Astrocyte of the spinal cord (primary cell): Measurements from ENCODE around the gene FAAP20.

Source experiments
- DNase-seq: peaks from one replicate; pipeline ENCODE4 v3.0.0; 2011; ENCODE audit warnings: low read depth, low spot score
- H3K4me3 ChIP-seq: 2 replicates; pipeline ENCODE4 v1.5.1; 2011; ENCODE audit warnings: low read depth, mild to moderate bottlenecking, low read length, moderate library complexity
- in situ Hi-C: cut with HindIII; loops from 2 replicates; pipeline ENCODE4 v1.10.0; 2017; ENCODE audit warnings: low sequenced_read_pairs
- TF ChIP-seq, protein P1 (sequence below): IDR thresholded peaks from 2 replicates; pipeline ENCODE4 v1.5.1; 2012; ENCODE audit warnings: low read depth, mild to moderate bottlenecking, low read length, inconsistent platforms

The FAAP20 gene

DNA sequence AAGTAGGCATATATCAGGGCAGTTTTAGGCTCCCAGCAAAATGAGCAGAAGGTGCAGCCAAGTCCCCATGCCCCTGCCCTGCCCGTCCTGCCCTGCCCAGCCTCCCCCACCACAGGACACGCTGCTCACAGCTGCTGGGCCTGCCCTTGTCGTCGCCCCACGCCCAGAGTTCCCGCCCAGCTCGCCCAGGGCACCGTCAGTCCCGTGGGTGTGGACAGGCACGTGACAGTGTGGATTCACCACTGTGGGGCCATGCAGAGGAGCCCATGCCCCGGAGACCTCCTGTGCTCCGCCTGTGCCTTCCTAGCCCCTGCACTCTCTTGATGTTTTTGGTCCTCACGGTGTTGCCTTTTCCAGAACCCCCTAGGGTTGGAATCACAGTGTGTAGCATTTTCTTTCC, 7.0 kb downstream of the FAAP20 start:
- DNase-seq, result no peak
- in situ Hi-C loops, result no loop called here
- no peak overlapping the region for H3K4me3 ChIP-seq
- TF ChIP-seq, protein P1, sequence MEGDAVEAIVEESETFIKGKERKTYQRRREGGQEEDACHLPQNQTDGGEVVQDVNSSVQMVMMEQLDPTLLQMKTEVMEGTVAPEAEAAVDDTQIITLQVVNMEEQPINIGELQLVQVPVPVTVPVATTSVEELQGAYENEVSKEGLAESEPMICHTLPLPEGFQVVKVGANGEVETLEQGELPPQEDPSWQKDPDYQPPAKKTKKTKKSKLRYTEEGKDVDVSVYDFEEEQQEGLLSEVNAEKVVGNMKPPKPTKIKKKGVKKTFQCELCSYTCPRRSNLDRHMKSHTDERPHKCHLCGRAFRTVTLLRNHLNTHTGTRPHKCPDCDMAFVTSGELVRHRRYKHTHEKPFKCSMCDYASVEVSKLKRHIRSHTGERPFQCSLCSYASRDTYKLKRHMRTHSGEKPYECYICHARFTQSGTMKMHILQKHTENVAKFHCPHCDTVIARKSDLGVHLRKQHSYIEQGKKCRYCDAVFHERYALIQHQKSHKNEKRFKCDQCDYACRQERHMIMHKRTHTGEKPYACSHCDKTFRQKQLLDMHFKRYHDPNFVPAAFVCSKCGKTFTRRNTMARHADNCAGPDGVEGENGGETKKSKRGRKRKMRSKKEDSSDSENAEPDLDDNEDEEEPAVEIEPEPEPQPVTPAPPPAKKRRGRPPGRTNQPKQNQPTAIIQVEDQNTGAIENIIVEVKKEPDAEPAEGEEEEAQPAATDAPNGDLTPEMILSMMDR, result no peak

DNA sequence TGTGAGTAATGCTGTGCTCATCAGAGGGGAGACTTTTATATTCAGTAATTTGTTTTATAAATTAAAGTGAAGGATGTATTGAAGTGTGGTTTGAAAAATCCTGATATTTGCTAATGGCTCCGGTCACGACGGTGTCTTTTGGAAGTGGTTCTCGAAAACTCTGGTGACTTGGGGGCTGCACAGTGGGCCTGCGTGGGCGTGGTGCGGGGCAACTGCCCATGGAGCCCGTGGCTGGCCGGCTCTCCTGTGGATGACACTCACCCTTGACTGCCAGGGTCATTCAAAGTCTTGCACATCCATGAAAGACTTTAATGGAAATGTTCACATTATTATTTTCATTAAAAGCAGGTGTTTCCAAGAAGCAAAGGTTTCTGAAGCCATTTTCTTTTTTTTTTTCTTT, 7.7 kb downstream of the FAAP20 start:
- H3K4me3 ChIP-seq, result no peak overlapping the region
- no peak for DNase-seq
- TF ChIP-seq, protein P1, result no peak
- in situ Hi-C loops, result no loop called here

DNA sequence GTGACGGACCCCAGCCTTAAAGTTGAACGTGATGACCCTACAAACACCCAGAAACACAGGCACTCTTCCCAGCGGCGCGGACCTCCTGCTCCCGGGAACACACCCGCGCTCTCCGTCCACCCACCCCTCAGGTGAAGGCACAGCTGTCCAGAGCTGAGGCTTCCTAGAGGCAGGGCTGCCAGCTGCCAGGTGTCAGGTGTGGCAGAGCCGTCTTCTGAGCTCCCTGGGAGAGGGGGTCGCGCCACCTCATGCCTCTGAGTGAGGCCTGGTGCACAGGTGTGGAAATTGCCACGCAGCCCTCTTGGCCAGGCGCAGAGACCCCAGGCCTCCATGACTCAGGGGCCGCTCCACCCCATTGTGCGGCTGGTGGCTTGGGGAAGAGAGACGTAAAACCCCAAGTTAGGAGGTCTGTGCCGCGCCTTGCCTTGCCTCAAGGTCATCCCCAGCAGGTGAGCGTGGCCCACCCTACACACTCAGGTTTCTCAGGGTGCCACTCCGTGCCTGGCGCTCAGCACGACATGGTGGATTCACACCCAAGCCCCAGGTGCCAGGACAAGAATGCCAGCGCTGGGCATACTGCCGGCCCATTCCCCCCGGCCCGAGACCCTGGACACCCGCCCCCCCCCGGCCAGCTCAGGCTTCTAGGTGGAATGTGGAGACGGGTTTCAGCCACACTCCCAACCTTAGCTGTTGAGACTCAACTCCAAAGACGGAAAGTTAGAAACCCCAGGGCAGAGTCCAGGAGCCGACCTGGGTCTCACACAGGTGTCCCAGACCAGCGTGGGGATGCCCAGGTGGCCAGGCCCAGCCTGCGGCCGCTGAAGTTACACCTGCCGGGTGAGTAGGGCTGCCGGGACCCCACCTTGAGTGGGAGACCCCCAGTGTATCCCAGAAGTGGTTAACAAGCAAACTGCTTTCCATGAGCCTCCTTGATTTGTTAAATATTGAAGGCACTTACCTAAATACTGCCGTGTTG, 8.4 kb downstream of the FAAP20 start:
- in situ Hi-C loops, result no loop called here
- H3K4me3 ChIP-seq, result no peak overlapping the region
- no peak for DNase-seq
- TF ChIP-seq, protein P1, result no peak

DNA sequence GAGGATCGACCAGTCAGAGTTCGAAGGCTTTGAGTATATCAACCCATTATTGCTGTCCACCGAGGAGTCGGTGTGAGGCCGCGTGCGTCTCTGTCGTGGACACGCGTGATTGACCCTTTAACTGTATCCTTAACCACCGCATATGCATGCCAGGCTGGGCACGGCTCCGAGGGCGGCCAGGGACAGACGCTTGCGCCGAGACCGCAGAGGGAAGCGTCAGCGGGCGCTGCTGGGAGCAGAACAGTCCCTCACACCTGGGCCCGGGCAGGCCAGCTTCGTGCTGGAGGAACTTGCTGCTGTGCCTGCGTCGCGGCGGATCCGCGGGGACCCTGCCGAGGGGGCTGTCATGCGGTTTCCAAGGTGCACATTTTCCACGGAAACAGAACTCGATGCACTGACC, 9.6 kb downstream of the FAAP20 start:
- in situ Hi-C loops, result no loop called here
- H3K4me3 ChIP-seq, result no peak overlapping the region
- no peak for DNase-seq
- TF ChIP-seq, protein P1, result no peak

DNA sequence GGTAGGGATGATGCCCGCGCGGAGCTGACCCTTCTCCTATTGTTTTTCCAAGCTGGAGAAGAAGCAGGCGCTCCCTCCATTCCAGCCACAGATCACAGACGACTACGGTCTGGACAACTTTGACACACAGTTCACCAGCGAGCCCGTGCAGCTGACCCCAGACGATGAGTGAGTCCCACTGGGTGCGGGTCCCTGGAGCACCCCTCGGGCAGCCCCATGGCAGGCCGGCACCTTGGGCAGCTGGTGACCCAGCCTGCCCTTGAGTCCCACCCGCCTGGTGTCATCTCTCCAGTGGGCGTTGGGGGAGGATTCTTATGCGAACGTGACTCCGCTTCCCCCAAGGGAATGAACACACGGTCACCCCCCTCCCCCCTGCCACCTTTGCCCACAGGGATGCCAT, 10.0 kb downstream of the FAAP20 start:
- H3K4me3 ChIP-seq, result no peak overlapping the region
- no peak for DNase-seq
- in situ Hi-C loops, result no loop called here
- TF ChIP-seq, protein P1, result no peak

DNA sequence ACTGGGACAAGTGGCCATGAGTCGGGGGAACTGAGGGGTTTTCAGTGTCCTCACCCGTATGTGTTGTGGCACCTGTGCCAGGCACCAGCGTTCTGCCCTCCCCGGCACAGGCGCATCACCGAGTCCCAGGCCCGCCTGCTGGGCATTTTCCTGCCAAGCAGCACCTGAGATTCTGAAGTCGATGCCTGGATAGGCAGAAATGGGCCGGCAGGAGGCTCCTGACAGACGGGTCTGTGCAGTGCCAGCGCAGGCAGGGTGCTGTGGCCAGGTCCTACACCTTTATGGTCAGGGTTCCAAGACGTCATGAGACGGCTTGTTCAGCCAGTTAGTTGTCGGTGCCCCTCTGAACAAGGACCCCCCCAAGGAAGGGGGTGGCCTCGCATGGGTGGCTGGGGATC, 10.6 kb downstream of the FAAP20 start:
- DNase-seq, result no peak
- in situ Hi-C loops, result no loop called here
- TF ChIP-seq, protein P1, result no peak
- H3K4me3 ChIP-seq, result no peak overlapping the region
